WERI-Rb-1 (cell line): ENCODE data around the gene DNAH11.

Source experiments
- DNase-seq: peaks from one replicate; pipeline ENCODE4 v3.0.0-alpha.2; 2020
- H3K27ac ChIP-seq: fragments of 250-450 bp; sonication (Bioruptor Pico); 2 replicates; pipeline ENCODE4 v1.5.1; 2020; ENCODE audit warnings: mild to moderate bottlenecking, moderate library complexity
- H3K27me3 ChIP-seq: fragments of 250-450 bp; sonication (Bioruptor Pico); 2 replicates; pipeline ENCODE4 v1.5.1; 2021; ENCODE audit warnings: mild to moderate bottlenecking, low read depth, moderate library complexity; ENCODE audit not compliant: insufficient read depth, severe bottlenecking
- H3K36me3 ChIP-seq: fragments of 250-450 bp; sonication (Bioruptor Pico); 2 replicates; pipeline ENCODE4 v1.5.1; 2020; ENCODE audit warnings: mild to moderate bottlenecking, moderate library complexity
- H3K4me3 ChIP-seq: 2 replicates; pipeline ENCODE4 v1.5.1; 2011; ENCODE audit warnings: low read depth, mild to moderate bottlenecking, control low read depth, low read length
- H3K9me3 ChIP-seq: fragments of 250-450 bp; sonication (Bioruptor Pico); 2 replicates; pipeline ENCODE4 v1.5.1; 2021; ENCODE audit warnings: mild to moderate bottlenecking, moderate library complexity; ENCODE audit not compliant: severe bottlenecking
- TF ChIP-seq, protein P1 (sequence below): IDR thresholded peaks from 2 replicates; pipeline ENCODE4 v1.5.1; 2011; ENCODE audit warnings: low read depth, mild to moderate bottlenecking, control low read depth, inconsistent platforms, low read length

Gene DNAH11

DNA sequence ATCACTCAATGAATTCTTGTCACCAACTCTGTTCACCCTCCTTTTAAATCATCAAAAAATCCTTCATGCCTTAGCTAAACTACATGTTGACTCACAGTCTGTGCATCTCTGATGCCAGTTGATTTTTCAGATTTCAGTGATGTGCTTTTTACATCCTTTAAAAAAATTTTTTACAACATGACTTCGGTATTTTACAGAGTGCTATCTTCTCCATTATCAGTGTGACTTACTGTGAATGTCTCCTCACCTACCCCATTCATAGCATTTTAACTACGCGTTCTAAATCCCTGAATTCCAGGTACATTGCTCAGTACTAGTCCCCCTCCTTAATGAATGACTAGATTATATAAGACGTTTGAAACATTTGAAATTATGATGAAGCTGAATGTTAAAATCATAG is 98.7 kb downstream of the DNAH11 start:
- Histone ChIP-seq H3K4me3 (no peak overlapping the region), H3K9me3 (no peaks in the 10 kb centered on the region), H3K27ac (no peak overlapping the region), H3K36me3 (no peaks in the 10 kb centered on the region), H3K27me3 (peaks cover 19% of the 10 kb centered on the region)
- DNase-seq, result no peak
- TF ChIP-seq, protein P1, sequence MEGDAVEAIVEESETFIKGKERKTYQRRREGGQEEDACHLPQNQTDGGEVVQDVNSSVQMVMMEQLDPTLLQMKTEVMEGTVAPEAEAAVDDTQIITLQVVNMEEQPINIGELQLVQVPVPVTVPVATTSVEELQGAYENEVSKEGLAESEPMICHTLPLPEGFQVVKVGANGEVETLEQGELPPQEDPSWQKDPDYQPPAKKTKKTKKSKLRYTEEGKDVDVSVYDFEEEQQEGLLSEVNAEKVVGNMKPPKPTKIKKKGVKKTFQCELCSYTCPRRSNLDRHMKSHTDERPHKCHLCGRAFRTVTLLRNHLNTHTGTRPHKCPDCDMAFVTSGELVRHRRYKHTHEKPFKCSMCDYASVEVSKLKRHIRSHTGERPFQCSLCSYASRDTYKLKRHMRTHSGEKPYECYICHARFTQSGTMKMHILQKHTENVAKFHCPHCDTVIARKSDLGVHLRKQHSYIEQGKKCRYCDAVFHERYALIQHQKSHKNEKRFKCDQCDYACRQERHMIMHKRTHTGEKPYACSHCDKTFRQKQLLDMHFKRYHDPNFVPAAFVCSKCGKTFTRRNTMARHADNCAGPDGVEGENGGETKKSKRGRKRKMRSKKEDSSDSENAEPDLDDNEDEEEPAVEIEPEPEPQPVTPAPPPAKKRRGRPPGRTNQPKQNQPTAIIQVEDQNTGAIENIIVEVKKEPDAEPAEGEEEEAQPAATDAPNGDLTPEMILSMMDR, result no peak

DNA sequence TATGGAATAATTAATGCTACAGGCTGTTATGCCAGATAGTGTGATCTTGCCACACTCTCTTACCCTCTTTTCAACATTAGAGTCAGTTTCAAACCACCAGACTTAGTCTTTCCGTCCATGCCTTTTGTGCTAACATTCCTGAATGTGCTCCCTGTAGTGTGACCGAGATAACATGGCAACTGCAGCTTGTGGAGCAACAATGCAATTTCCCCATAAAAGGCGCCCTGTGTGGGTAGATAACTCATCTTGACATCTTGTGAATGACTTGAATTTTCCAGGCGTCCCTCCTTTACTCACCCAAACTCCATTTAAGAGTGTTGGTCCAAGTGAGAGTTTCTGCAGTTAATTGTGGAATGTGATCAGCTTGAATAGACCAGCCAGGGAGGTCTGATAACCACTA is 99.6 kb downstream of the DNAH11 start:
- TF ChIP-seq, protein P1, result no peak
- Histone ChIP-seq H3K4me3 (no peak overlapping the region), H3K27ac (no peak overlapping the region), H3K9me3 (no peaks in the 10 kb centered on the region), H3K27me3 (peaks cover 13% of the 10 kb centered on the region), H3K36me3 (no peaks in the 10 kb centered on the region)
- DNase-seq, result no peak

DNA sequence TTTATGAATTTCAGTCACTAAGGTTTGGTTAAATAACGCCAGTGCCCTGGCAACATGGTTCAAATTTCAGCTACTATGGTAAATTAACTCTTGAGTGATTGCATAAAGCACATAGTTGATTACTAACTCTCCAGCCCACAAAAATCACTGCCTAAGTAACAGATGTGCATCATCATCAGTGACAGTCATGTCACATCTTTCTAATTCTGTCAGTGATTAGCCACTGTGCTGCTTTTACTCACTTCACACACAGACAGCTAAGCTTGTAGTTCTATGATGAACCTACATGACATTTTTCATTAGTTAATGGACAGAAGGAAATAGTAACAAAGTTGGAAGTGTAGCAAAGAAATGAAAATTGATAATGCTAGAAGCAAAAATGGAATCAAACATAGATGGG is 108.9 kb downstream of the DNAH11 start:
- Histone ChIP-seq H3K9me3 (no peaks in the 10 kb centered on the region), H3K36me3 (no peaks in the 10 kb centered on the region), H3K27me3 (peaks cover 7% of the 10 kb centered on the region), H3K27ac (no peak overlapping the region), H3K4me3 (no peak overlapping the region)
- TF ChIP-seq, protein P1, result no peak
- no peak for DNase-seq

DNA sequence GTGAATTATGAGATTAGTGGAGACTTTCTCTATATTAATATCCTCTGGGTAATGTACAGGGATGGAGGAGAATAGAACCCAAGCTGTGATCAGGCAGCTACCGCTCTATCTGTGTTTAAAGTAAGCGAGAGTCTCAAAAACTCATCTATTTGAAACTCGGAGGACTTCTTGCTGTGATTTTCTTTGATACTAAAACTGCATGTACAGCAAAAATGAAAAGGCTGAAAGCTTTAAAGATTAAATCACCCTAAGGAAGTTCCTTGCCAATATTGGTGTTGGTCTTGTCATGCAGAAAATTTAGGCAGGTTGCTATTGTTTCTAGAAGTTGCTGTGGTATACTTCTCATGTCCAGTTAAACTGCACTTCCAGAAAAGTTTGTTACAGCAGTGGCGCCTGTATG is 110.8 kb downstream of the DNAH11 start:
- Histone ChIP-seq H3K4me3 (no peak overlapping the region), H3K27me3 (peaks cover 17% of the 10 kb centered on the region), H3K27ac (no peak overlapping the region), H3K36me3 (no peaks in the 10 kb centered on the region), H3K9me3 (no peaks in the 10 kb centered on the region)
- DNase-seq, result no peak
- TF ChIP-seq, protein P1, result no peak

DNA sequence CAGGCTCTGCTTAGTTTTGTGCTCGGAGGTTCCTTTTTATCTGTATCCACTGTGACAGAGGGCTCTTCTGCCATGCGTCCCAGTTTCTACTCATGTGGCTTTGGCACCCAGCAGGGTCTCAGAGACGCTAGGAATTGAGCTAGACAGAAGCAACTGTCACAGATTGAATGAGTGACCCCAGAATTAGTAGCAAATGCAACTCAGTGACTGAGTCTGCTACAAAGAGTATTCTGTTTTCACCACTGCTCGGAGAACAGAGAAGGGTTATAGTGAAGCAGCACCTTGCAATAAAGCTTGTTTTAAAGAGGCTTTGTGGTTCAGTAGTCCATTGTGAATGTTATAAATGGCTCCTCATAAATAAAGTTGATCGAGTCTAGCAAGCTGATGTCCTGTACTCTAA is 113.2 kb downstream of the DNAH11 start:
- Histone ChIP-seq H3K9me3 (no peaks in the 10 kb centered on the region), H3K27ac (no peak overlapping the region), H3K27me3 (peaks cover 17% of the 10 kb centered on the region), H3K4me3 (no peak overlapping the region), H3K36me3 (no peaks in the 10 kb centered on the region)
- DNase-seq, result no peak
- TF ChIP-seq, protein P1, result no peak

DNA sequence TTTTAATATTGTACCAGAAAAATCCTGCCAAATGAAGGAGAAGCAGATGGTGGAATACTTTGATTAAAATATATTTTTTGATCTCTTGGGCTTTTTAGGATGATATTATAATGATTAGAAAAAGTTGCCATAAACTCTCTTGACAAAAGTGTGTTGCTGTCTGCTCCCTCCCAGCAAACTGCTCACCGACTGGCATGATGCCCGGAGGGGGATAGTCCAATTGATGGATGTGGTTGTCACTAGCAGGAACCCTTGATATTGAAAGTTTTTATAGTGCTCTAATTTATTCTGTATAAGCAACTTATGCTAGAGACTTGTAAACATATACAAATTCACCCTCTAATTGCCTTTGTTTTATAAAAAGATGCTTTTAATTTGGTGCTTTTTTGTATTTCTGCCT is 114.0 kb downstream of the DNAH11 start:
- TF ChIP-seq, protein P1, result no peak
- no peaks in the 10 kb centered on the region for H3K36me3 ChIP-seq
- H3K27ac ChIP-seq, result no peak overlapping the region
- no peak overlapping the region for H3K4me3 ChIP-seq
- H3K9me3 ChIP-seq, result no peaks in the 10 kb centered on the region
- peaks cover 17% of the 10 kb centered on the region for H3K27me3 ChIP-seq
- DNase-seq, result no peak
